ENCODE data around the gene PDE10A. TPM values are rescaled to one million over a fixed set of nuclear protein-coding genes. Genes with fewer than 3 reads are reported as not detected.

Gene PDE10A
- total and polyA plus RNA-seq, 4 donors = 1.0 to 6.2 (median 3.0) TPM

DNA sequence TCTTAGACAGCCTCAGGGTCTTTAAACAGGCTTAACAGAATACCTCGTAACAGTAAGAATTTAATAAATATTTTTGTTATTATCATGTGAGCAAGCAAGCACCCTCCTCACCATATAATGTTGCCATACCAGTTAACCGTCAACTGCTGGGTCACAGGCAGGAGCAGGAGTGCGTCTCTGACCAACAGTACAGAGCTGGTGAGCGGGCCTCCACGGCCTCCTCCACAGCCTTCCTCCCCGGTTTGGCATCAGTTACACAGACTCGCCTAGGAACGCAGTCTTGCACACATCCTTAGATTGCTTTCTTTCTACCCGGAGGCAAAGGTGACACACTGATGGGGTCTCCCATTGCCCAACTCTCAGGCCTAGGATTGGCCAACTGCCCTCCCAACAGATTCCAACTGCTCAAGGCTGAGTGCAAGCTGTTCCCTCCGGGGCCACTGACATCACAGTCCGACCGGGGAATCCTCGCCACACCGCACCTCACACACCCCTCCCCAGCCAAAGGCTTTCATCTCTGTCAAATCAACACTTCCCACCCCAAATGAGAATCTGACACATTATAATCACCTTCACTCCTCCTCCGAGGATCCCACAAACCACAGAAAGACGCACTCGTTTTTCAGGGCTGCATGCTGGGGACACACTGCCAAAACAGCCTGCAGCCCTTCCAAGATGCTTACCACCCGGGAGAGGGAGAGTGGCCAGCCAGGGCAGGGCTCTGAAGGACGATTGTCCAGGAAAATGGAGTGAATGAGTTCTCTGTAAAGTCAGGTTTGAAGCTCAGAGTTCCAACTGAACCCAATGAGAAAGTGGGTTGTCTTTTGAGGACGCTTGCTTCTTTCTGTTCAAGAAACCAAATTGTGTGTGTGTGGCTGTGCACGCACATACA is 63.2 kb downstream of the PDE10A start:
- H3K27me3 ChIP-seq (ENCODE audit: control insufficient read depth in 3 of 3, insufficient read depth in 3 of 3, low read length in 2 of 3) = no peaks in the 10 kb centered on the region
- no peak overlapping the region for H3K27ac ChIP-seq (ENCODE audit: low read depth in 1 of 2, low read length in 1 of 2)
- 89 to 91% methylated on average over 21 of the region's 21 CpGs for whole genome bisulfite sequencing, 2 donors
- ATAC-seq (ENCODE audit: insufficient read depth, low FRiP score) (no peak), DNase-seq (no peak)
- TF ChIP-seq, protein P1, sequence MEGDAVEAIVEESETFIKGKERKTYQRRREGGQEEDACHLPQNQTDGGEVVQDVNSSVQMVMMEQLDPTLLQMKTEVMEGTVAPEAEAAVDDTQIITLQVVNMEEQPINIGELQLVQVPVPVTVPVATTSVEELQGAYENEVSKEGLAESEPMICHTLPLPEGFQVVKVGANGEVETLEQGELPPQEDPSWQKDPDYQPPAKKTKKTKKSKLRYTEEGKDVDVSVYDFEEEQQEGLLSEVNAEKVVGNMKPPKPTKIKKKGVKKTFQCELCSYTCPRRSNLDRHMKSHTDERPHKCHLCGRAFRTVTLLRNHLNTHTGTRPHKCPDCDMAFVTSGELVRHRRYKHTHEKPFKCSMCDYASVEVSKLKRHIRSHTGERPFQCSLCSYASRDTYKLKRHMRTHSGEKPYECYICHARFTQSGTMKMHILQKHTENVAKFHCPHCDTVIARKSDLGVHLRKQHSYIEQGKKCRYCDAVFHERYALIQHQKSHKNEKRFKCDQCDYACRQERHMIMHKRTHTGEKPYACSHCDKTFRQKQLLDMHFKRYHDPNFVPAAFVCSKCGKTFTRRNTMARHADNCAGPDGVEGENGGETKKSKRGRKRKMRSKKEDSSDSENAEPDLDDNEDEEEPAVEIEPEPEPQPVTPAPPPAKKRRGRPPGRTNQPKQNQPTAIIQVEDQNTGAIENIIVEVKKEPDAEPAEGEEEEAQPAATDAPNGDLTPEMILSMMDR (IDR thresholded peaks at IDR 0.05; ENCODE audit: control extremely low read depth, extremely low read depth) = no peak
- no peak overlapping the region for H3K4me3 ChIP-seq
- no peaks in the 10 kb centered on the region for H3K36me3 ChIP-seq (ENCODE audit: control insufficient read depth in 4 of 4, insufficient read depth in 4 of 4, low read length in 4 of 4)
- H3K9me3 ChIP-seq (ENCODE audit: control insufficient read depth in 4 of 4, insufficient read depth in 3 of 4, low read length in 3 of 4) = peaks cover 0 to 7% (median 0%) of the 10 kb centered on the region in 4 donors
- H3K4me1 ChIP-seq (ENCODE audit: control insufficient read depth in 5 of 5, insufficient read depth in 5 of 5, low read length in 5 of 5) = peaks cover 0 to 4% (median 0%) of the 10 kb centered on the region in 5 donors
- H3K9ac ChIP-seq (ENCODE audit: insufficient read depth in 1 of 2, low read length in 2 of 2) = no peak overlapping the region

DNA sequence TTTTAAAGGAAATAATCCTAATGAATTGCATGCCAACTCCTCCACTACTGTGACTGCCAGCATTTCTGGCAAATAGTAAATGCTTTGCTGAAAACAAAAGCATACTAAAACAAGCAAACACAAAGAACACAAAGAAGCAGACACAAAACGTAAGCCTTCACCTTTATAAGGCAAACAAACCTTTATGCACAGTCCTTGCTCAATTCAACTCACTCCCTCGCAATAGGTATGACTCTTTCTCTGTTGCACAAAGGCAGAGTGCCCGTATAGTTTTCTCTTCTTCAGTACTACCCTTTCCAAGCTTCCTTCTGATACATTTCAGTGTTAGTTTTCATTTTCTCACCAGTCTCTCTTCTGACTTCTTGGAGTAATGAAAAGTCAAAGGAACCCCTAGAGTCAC is 63.9 kb downstream of the PDE10A start:
- Histone ChIP-seq H3K27me3 (ENCODE audit: control insufficient read depth in 3 of 3, insufficient read depth in 3 of 3, low read length in 2 of 3) (no peaks in the 10 kb centered on the region), H3K4me3 (no peak overlapping the region), H3K4me1 (ENCODE audit: control insufficient read depth in 5 of 5, insufficient read depth in 5 of 5, low read length in 5 of 5) (peaks cover 0 to 8% (median 0%) of the 10 kb centered on the region in 5 donors), H3K27ac (ENCODE audit: low read depth in 1 of 2, low read length in 1 of 2) (no peak overlapping the region), H3K9ac (ENCODE audit: insufficient read depth in 1 of 2, low read length in 2 of 2) (no peak overlapping the region), H3K36me3 (ENCODE audit: control insufficient read depth in 4 of 4, insufficient read depth in 4 of 4, low read length in 4 of 4) (no peaks in the 10 kb centered on the region), H3K9me3 (ENCODE audit: control insufficient read depth in 4 of 4, insufficient read depth in 3 of 4, low read length in 3 of 4) (peaks cover 0 to 7% (median 0%) of the 10 kb centered on the region in 4 donors)
- TF ChIP-seq, protein P1 (IDR thresholded peaks at IDR 0.05; ENCODE audit: control extremely low read depth, extremely low read depth) = no peak
- no peak for DNase-seq
- ATAC-seq (ENCODE audit: insufficient read depth, low FRiP score) = no peak
- 80 to 90% methylated on average over 3 of the region's 3 CpGs for WGBS, 2 donors

DNA sequence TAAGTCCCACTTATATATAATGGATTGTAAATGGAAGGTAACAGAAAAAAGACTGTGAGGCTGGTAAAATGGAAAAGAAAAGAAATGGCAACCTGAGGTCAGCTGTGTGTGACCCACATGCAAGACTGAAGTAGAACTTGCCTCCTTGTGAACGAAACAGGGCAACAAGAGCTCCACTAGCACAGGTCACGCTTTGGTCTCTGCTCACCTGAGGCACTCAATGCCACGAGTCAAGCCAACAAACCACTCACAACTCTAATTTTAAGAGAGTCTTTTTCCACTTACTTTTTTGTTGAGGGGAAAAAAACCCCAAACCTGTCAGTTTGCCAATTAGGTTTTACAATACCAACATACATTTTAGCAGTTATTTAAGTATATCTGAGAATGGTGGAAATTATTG is 65.2 kb downstream of the PDE10A start:
- H3K27me3 ChIP-seq (ENCODE audit: control insufficient read depth in 3 of 3, insufficient read depth in 3 of 3, low read length in 2 of 3) = no peaks in the 10 kb centered on the region
- DNase-seq (no peak), ATAC-seq (ENCODE audit: insufficient read depth, low FRiP score) (no peak)
- no peak overlapping the region for H3K27ac ChIP-seq (ENCODE audit: low read depth in 1 of 2, low read length in 1 of 2)
- no peaks in the 10 kb centered on the region for H3K36me3 ChIP-seq (ENCODE audit: control insufficient read depth in 4 of 4, insufficient read depth in 4 of 4, low read length in 4 of 4)
- H3K4me1 ChIP-seq (ENCODE audit: control insufficient read depth in 5 of 5, insufficient read depth in 5 of 5, low read length in 5 of 5) = peaks cover 0 to 8% (median 0%) of the 10 kb centered on the region in 5 donors
- no peak overlapping the region for H3K9ac ChIP-seq (ENCODE audit: insufficient read depth in 1 of 2, low read length in 2 of 2)
- TF ChIP-seq, protein P1 (IDR thresholded peaks at IDR 0.05; ENCODE audit: control extremely low read depth, extremely low read depth) = no peak
- H3K4me3 ChIP-seq = no peak overlapping the region
- 65 to 90% methylated on average over 3 of the region's 3 CpGs for WGBS, 2 donors
- peaks cover 0 to 7% (median 0%) of the 10 kb centered on the region in 4 donors for H3K9me3 ChIP-seq (ENCODE audit: control insufficient read depth in 4 of 4, insufficient read depth in 3 of 4, low read length in 3 of 4)
